ENCODE results near the gene PCYT2.
A peak's percentile ranks its signal among the peaks of the same experiment; 100 is the strongest.

The PCYT2 gene

GRCh38 chr17:81912441-81913309 lies 1.5 kb upstream of the PCYT2 start:
- no peak for DNase-seq

- DNase-seq: no peak
These were observed 770 bp upstream of the PCYT2 start for GRCh38 chr17:81911969-81912368.

GRCh38 chr17:81910840-81911276 lies 341 bp downstream of the PCYT2 start:
- no peak for DNase-seq

- DNase-seq: no peak
These were observed 996 bp downstream of the PCYT2 start for GRCh38 chr17:81909966-81910839.

- no peak for DNase-seq
These were observed 2.0 kb downstream of the PCYT2 start for GRCh38 chr17:81909231-81909630.

GRCh38 chr17:81908793-81909192 lies 2.4 kb downstream of the PCYT2 start:
- DNase-seq: no peak

- no peak for DNase-seq
These were observed 3.7 kb downstream of the PCYT2 start for GRCh38 chr17:81907219-81908145.

- no peak for DNase-seq
These were observed 4.6 kb downstream of the PCYT2 start for GRCh38 chr17:81906476-81907218.

- no peak for DNase-seq
These were observed 5.2 kb downstream of the PCYT2 start for GRCh38 chr17:81905993-81906392.

- DNase-seq: no peak
These were observed 5.7 kb downstream of the PCYT2 start for GRCh38 chr17:81905424-81905875.

- DNase-seq: no peak
These were observed 6.4 kb downstream of the PCYT2 start for GRCh38 chr17:81904600-81905423.

GRCh38 chr17:81903896-81904599 lies 7.2 kb downstream of the PCYT2 start:
- DNase-seq: no peak

- no peak for DNase-seq
These were observed 7.8 kb downstream of the PCYT2 start for GRCh38 chr17:81903415-81903831.

- DNase-seq: no peak
These were observed 8.4 kb downstream of the PCYT2 start for GRCh38 chr17:81902653-81903414.

- no peak for DNase-seq
These were observed 9.1 kb downstream of the PCYT2 start, which contains the start of gene NPB for GRCh38 chr17:81902023-81902652. TSS of gene NPB (plus strand) at chr17:81902238. CDS start at chr17:81902278, 40 bp downstream.

GRCh38 chr17:81901167-81902022 lies 9.8 kb downstream of the PCYT2 start:
- peak; percentile 21 for DNase-seq

GRCh38 chr17:81900181-81900820 lies 10.9 kb downstream of the PCYT2 start:
- no peak for DNase-seq
